RKO (cell line): ENCODE measurements around the gene ABCC4.
A peak's percentile ranks its signal among the peaks of the same experiment; 100 is the strongest.

Source experiments
- DNase-seq: peaks from one replicate; pipeline ENCODE4 v3.0.0-alpha.2; 2016; ENCODE audit warnings: low spot score

The ABCC4 gene

GRCh38 chr13:95039415-95039814 is 261.8 kb downstream of the ABCC4 start:
- DNase-seq = no peak

GRCh38 chr13:95038949-95039348 is 262.3 kb downstream of the ABCC4 start:
- no peak for DNase-seq

GRCh38 chr13:95035311-95036109 is 265.7 kb downstream of the ABCC4 start:
- no peak for DNase-seq

- no peak for DNase-seq
Measured at GRCh38 chr13:95033890-95034289, 267.4 kb downstream of the ABCC4 start.

GRCh38 chr13:95032121-95032520 is 269.1 kb downstream of the ABCC4 start:
- peak; percentile 3 for DNase-seq

GRCh38 chr13:95030821-95031343 is 270.4 kb downstream of the ABCC4 start:
- DNase-seq = no peak

- no peak for DNase-seq
Measured at GRCh38 chr13:95027638-95028037, 273.6 kb downstream of the ABCC4 start.

GRCh38 chr13:95025116-95025515 is 276.1 kb downstream of the ABCC4 start:
- DNase-seq = no peak

GRCh38 chr13:95023405-95023804 is 277.8 kb downstream of the ABCC4 start:
- no peak for DNase-seq

GRCh38 chr13:95020298-95020987 is 280.8 kb downstream of the ABCC4 start:
- DNase-seq = peak; percentile 15

- no peak for DNase-seq
Measured at GRCh38 chr13:95019886-95020285, 281.4 kb downstream of the ABCC4 start.

- DNase-seq = no peak
Measured at GRCh38 chr13:95007322-95007721, 293.9 kb downstream of the ABCC4 start.

- no peak for DNase-seq
Measured at GRCh38 chr13:95005300-95005699, 296.0 kb downstream of the ABCC4 start.

GRCh38 chr13:95003019-95003813 is 298.0 kb downstream of the ABCC4 start:
- DNase-seq = no peak

GRCh38 chr13:95002126-95002525 is 299.1 kb downstream of the ABCC4 start:
- DNase-seq = no peak

GRCh38 chr13:94999871-95000270 is 301.4 kb downstream of the ABCC4 start:
- no peak for DNase-seq

- DNase-seq = no peak
Measured at GRCh38 chr13:94997126-94997525, 304.1 kb downstream of the ABCC4 start.

GRCh38 chr13:94996445-94996844 is 304.8 kb downstream of the ABCC4 start:
- no peak for DNase-seq

GRCh38 chr13:94994506-94994905 is 306.7 kb downstream of the ABCC4 start:
- DNase-seq = no peak

GRCh38 chr13:94993616-94994015 is 307.6 kb downstream of the ABCC4 start:
- DNase-seq = no peak

GRCh38 chr13:94992036-94992960 is 309.0 kb downstream of the ABCC4 start:
- no peak for DNase-seq
